ENCODE measurements around the gene PRKG1.

DNA sequence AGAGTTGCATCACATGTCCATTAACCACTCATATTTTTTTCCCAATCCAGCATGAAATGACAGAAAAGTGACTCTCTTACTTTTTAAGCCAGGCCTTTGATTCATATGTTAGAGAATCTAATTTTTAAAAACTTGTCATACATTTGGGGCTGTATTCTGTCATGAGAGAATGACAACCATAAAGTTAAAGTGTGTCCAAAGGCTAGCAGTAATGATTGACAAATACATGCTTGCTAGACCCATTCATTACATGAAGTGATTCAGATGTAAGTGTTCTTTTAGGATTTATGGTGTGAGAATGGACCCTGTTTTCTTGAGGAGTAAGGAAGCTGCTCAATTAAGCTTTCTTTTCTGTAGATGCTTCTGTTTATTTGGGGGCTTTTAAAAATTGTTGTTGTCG lies 549.7 kb downstream of the PRKG1 start:
- TF ChIP-seq ZBTB43 (CRISPR knock-in tag; IDR thresholded peaks at IDR 0.05) = no peak
- no peak for TF ChIP-seq NFE2L1 (CRISPR knock-in tag; IDR thresholded peaks at IDR 0.05)
- TF ChIP-seq, protein P1, sequence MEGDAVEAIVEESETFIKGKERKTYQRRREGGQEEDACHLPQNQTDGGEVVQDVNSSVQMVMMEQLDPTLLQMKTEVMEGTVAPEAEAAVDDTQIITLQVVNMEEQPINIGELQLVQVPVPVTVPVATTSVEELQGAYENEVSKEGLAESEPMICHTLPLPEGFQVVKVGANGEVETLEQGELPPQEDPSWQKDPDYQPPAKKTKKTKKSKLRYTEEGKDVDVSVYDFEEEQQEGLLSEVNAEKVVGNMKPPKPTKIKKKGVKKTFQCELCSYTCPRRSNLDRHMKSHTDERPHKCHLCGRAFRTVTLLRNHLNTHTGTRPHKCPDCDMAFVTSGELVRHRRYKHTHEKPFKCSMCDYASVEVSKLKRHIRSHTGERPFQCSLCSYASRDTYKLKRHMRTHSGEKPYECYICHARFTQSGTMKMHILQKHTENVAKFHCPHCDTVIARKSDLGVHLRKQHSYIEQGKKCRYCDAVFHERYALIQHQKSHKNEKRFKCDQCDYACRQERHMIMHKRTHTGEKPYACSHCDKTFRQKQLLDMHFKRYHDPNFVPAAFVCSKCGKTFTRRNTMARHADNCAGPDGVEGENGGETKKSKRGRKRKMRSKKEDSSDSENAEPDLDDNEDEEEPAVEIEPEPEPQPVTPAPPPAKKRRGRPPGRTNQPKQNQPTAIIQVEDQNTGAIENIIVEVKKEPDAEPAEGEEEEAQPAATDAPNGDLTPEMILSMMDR (IDR thresholded peaks at IDR 0.05) = no peak
- TF ChIP-seq, protein P2, sequence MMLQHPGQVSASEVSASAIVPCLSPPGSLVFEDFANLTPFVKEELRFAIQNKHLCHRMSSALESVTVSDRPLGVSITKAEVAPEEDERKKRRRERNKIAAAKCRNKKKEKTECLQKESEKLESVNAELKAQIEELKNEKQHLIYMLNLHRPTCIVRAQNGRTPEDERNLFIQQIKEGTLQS (CRISPR knock-in tag; conservative IDR thresholded peaks at IDR 0.05) = no peak
- TF ChIP-seq, protein P3, sequence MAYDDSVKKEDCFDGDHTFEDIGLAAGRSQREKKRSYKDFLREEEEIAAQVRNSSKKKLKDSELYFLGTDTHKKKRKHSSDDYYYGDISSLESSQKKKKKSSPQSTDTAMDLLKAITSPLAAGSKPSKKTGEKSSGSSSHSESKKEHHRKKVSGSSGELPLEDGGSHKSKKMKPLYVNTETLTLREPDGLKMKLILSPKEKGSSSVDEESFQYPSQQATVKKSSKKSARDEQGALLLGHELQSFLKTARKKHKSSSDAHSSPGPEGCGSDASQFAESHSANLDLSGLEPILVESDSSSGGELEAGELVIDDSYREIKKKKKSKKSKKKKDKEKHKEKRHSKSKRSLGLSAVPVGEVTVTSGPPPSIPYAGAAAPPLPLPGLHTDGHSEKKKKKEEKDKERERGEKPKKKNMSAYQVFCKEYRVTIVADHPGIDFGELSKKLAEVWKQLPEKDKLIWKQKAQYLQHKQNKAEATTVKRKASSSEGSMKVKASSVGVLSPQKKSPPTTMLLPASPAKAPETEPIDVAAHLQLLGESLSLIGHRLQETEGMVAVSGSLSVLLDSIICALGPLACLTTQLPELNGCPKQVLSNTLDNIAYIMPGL (CRISPR knock-in tag; IDR thresholded peaks at IDR 0.05) = no peak

All from WTC11 (cell line).